ENCODE measurements around the gene RANBP17. TPM values are rescaled to one million over a fixed set of nuclear protein-coding genes. Genes with fewer than 3 reads are reported as not detected.

RANBP17 gene
- polyA plus RNA-seq, 1 of the 3 experiments (the other 2 are of a cell fraction), result 6.0 TPM

GRCh38 chr5:171330021-171330420 is 468.2 kb downstream of the RANBP17 start:
- CTCF ChIA-PET, result interaction anchor here (2.0 kb wide), 1 partner anchor 12 kb away, joined by 13 read pairs; no protein-coding TSS in a partner anchor
- no peak for DNase-seq
- Histone ChIP-seq H3K36me3 (replicated peaks in 1 of 2; ENCODE audit: control insufficient read depth in 1 of 2, insufficient read depth in 2 of 2, low read length in 1 of 2) (no peaks in the 10 kb centered on the region), H3K9me2 (no peaks in the 10 kb centered on the region), H3F3A (replicated peaks; ENCODE audit: insufficient read depth) (no peaks in the 10 kb centered on the region), H3K27me3 (ENCODE audit: insufficient read depth) (no peaks in the 10 kb centered on the region), H3K9me3 (no peaks in the 10 kb centered on the region), H3K79me2 (ENCODE audit: insufficient read depth) (no peaks in the 10 kb centered on the region), H3K9ac (no peak overlapping the region), H3K27ac (ENCODE audit: low read depth in 2 of 2, low read length in 1 of 2) (no peak overlapping the region), H3K4me3 (ENCODE audit: low read depth in 2 of 2, low read length in 1 of 2) (no peak overlapping the region), H4K20me1 (ENCODE audit: insufficient read depth) (no peaks in the 10 kb centered on the region), H2AFZ (ENCODE audit: low read depth) (no peak overlapping the region), H3K4me2 (no peak overlapping the region), H3K4me1 (ENCODE audit: control insufficient read depth in 1 of 2, insufficient read depth in 2 of 2, low read depth in 1 of 2, low read length in 1 of 2) (no peaks in the 10 kb centered on the region; a peak in 1 of 4 replicates)
- TF ChIP-seq SMC3 (IDR thresholded peaks at IDR 0.05; ENCODE audit: low read depth, low read length) (no peak), EZH2phosphoT487 (IDR thresholded peaks at IDR 0.05; ENCODE audit: borderline replicate concordance, low read depth) (no peak), GATA2 (CRISPR knock-in tag; IDR thresholded peaks at IDR 0.05) (no peak), MXI1 (IDR thresholded peaks at IDR 0.05; ENCODE audit: low read depth, low read length) (no peak), RCOR1 (IDR thresholded peaks at IDR 0.05; ENCODE audit: low read length) (no peak), PBX3 (IDR thresholded peaks at IDR 0.05) (no peak), GABPA (IDR thresholded peaks at IDR 0.05; ENCODE audit: low read depth) (no peak), IRF3 (IDR thresholded peaks at IDR 0.05; ENCODE audit: low read depth, low read length) (no peak), NRF1 (IDR thresholded peaks at IDR 0.05; ENCODE audit: low read depth, low read length) (no peak), FOXJ3 (CRISPR knock-in tag; IDR thresholded peaks at IDR 0.05) (no peak), EP300 (IDR thresholded peaks at IDR 0.05; ENCODE audit: borderline replicate concordance in 1 of 2, low read depth in 1 of 2, low read length in 1 of 2) (no peak), TAF1 (IDR thresholded peaks at IDR 0.05; ENCODE audit: borderline replicate concordance, low read depth, low read length) (no peak), SIN3A (IDR thresholded peaks at IDR 0.05; ENCODE audit: borderline replicate concordance, low read depth, low read length) (no peak), TEAD4 (IDR thresholded peaks at IDR 0.05; ENCODE audit: borderline replicate concordance, insufficient read depth) (no peak), NFIC (IDR thresholded peaks at IDR 0.05; ENCODE audit: borderline replicate concordance) (no peak)
- TF ChIP-seq, protein P1, sequence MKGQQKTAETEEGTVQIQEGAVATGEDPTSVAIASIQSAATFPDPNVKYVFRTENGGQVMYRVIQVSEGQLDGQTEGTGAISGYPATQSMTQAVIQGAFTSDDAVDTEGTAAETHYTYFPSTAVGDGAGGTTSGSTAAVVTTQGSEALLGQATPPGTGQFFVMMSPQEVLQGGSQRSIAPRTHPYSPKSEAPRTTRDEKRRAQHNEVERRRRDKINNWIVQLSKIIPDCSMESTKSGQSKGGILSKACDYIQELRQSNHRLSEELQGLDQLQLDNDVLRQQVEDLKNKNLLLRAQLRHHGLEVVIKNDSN (IDR thresholded peaks at IDR 0.05; ENCODE audit: borderline replicate concordance, low read depth), result no peak
- TF ChIP-seq, protein P2, sequence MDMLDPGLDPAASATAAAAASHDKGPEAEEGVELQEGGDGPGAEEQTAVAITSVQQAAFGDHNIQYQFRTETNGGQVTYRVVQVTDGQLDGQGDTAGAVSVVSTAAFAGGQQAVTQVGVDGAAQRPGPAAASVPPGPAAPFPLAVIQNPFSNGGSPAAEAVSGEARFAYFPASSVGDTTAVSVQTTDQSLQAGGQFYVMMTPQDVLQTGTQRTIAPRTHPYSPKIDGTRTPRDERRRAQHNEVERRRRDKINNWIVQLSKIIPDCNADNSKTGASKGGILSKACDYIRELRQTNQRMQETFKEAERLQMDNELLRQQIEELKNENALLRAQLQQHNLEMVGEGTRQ (IDR thresholded peaks at IDR 0.05; ENCODE audit: borderline replicate concordance, low read depth, low read length), result no peak
- TF ChIP-seq, protein P3, sequence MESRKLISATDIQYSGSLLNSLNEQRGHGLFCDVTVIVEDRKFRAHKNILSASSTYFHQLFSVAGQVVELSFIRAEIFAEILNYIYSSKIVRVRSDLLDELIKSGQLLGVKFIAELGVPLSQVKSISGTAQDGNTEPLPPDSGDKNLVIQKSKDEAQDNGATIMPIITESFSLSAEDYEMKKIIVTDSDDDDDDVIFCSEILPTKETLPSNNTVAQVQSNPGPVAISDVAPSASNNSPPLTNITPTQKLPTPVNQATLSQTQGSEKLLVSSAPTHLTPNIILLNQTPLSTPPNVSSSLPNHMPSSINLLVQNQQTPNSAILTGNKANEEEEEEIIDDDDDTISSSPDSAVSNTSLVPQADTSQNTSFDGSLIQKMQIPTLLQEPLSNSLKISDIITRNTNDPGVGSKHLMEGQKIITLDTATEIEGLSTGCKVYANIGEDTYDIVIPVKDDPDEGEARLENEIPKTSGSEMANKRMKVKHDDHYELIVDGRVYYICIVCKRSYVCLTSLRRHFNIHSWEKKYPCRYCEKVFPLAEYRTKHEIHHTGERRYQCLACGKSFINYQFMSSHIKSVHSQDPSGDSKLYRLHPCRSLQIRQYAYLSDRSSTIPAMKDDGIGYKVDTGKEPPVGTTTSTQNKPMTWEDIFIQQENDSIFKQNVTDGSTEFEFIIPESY (IDR thresholded peaks at IDR 0.05; ENCODE audit: borderline replicate concordance, low read depth), result no peak
- POLR2A ChIA-PET, result no interaction called here
- 80% methylated on average over 8 of the region's 8 CpGs for WGBS (ENCODE audit: low lambda C conversion rate)

Measured in SK-N-SH (cell line).